Kidney (tissue), 14 donors: ENCODE results near the gene ST3GAL3. TPM values are rescaled to one million over a fixed set of nuclear protein-coding genes. Genes with fewer than 3 reads are reported as not detected.

Experiments used
- DNase-seq, 5 donors: peaks; one replicate each; pipeline ENCODE4 v3.0.0-alpha.2; 2013 to 2020
- FAIRE-seq: peaks from 2 replicates; lab custom pipeline; 2012; peaks lifted over from hg19 to GRCh38; lab: Jason Lieb, UNC
- H3K27ac ChIP-seq, 2 donors: one replicate each; pipeline ENCODE4 v1.7.0; 2013; ENCODE audit warnings: low read depth in 2 of 2, low read length in 2 of 2, inconsistent platforms in 1 of 2
- H3K27me3 ChIP-seq: one replicate; pipeline ENCODE4 v1.7.1; 2013; ENCODE audit warnings: low read length, inconsistent platforms; ENCODE audit not compliant: control insufficient read depth, insufficient read depth
- H3K36me3 ChIP-seq, 3 donors: one replicate each; pipeline versions ENCODE4 v1.7.0 to v1.7.1; 2013; ENCODE audit warnings: low read length in 3 of 3, control low read depth in 1 of 3, inconsistent platforms in 1 of 3; ENCODE audit not compliant: insufficient read depth in 3 of 3, control insufficient read depth in 2 of 3
- H3K4me1 ChIP-seq, 3 donors: one replicate each; pipeline versions ENCODE4 v1.7.0 to v1.7.1; 2013; ENCODE audit warnings: low read length in 3 of 3, inconsistent platforms in 1 of 3, low read depth in 1 of 3; ENCODE audit not compliant: control insufficient read depth in 2 of 3, insufficient read depth in 2 of 3
- H3K4me3 ChIP-seq, 3 donors: one replicate each; pipeline versions ENCODE4 v1.7.0 to v1.8.1; 2013; ENCODE audit warnings: low read length in 3 of 3, control low read depth in 1 of 3, inconsistent platforms in 1 of 3
- H3K9ac ChIP-seq, 3 donors: one replicate each; pipeline versions ENCODE4 v1.7.0 to v1.7.1; 2013; ENCODE audit warnings: low read length in 3 of 3, control low read depth in 1 of 3, inconsistent platforms in 1 of 3
- H3K9me3 ChIP-seq, 3 donors: one replicate each; pipeline versions ENCODE4 v1.7.0 to v1.7.1; 2013; ENCODE audit warnings: low read length in 3 of 3, control low read depth in 1 of 3, inconsistent platforms in 1 of 3; ENCODE audit not compliant: control insufficient read depth in 2 of 3, insufficient read depth in 1 of 3
- CTCF ChIP-seq: IDR thresholded peaks from 3 replicates; pipeline ENCODE4 v1.5.1; 2012; ENCODE audit warnings: mild to moderate bottlenecking, moderate library complexity, borderline replicate concordance; ENCODE audit not compliant: insufficient read depth; ENCODE audit errors: extremely low read depth
- intact Hi-C: fragments of 100-400 bp; cut with DNase I; formaldehyde crosslinking; loops from one replicate; pipeline ENCODE4 v1.11.1; 2022
- polyA plus RNA-seq: library from polyadenylated mRNA; stranded (reverse); fragments of 350-450 nt; fragmentation: Illumina TruSeq; extraction: RNeasy Lipid Tissue Mini Kit (QIAGEN cat#74804); gene quantifications from one replicate; pipeline ENCODE4 v1.2.3, GENCODE V29; 2014; ENCODE audit warnings: low read depth, low replicate concordance; ENCODE audit not compliant: insufficient read depth
- total RNA-seq: library from RNA; stranded (reverse); fragmentation: NEBNext Ultra II Directional; extraction: Animal tissue kit (Norgen Biotek cat#: 25700); gene quantifications from one replicate; pipeline ENCODE4 v1.2.1, GENCODE V29; 2021
- donor health status: control.
- donor health status: control.
- donor health status: control.
- donor health status: control.
- donor health status: control.
- donor health status: DM: yes; HTN: yes; CAD: no.
- donor health status: Normal renal cell carcinoma (clear cell type).

The ST3GAL3 gene
- total and polyA plus RNA-seq, 2 donors from 2014 or later: 15.3 to 21.3 TPM

DNA sequence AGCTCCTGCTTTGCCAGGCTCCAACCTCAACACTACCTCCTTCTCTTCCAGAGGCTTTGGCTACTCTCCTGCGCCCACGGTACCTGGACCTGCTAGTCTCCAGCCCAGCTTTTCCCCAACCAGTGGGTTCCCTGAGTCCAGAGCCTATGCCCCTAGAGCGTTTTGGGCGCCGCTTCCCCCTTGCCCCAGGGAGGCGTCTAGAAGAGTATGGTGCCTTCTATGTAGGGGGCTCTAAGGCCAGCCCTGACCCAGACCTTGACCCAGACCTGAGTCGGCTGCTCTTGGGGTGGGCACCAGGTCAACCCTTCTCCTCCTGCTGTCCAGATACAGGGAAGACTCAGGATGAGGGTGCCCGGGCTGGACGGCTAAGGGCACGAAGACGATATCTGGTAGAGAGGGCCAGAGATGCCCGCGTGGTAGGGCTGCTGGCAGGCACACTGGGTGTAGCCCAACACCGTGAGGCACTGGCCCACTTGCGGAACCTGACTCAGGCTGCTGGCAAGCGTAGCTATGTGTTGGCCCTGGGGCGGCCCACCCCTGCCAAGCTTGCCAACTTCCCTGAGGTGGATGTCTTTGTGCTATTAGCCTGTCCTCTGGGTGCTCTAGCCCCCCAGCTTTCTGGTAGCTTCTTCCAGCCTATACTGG lies 264.1 kb downstream of the ST3GAL3 start:
- H3K9me3 ChIP-seq: no peaks in the 10 kb centered on the region

GRCh38 chr1:43973981-43974442 lies 266.7 kb downstream of the ST3GAL3 start:
- peaks cover 0 to 44% (median 8%) of the 10 kb centered on the region in 3 donors for H3K4me1 ChIP-seq
- intact Hi-C loops: no loop called here
- H3K27ac ChIP-seq: peak overlapping the region; percentile 97
- H3K9me3 ChIP-seq: no peaks in the 10 kb centered on the region
- FAIRE-seq (no peak), DNase-seq (no peak)
- peaks cover 4 to 26% (median 5%) of the 10 kb centered on the region in 3 donors for H3K36me3 ChIP-seq
- peak overlapping the region; percentile 64 to 81 (median 73) for H3K4me3 ChIP-seq
- no peak for TF ChIP-seq CTCF
- H3K27me3 ChIP-seq: no peaks in the 10 kb centered on the region
- H3K9ac ChIP-seq: peak overlapping the region; percentile 40 to 85 (median 77)

More for the DNA sequence above, 264.1 kb downstream of the ST3GAL3 start:
- H3K27ac ChIP-seq: no peak overlapping the region
- H3K9ac ChIP-seq: no peak overlapping the region
- peaks cover 0 to 12% (median 6%) of the 10 kb centered on the region in 3 donors for H3K36me3 ChIP-seq
- H3K4me1 ChIP-seq: peaks cover 0 to 31% (median 8%) of the 10 kb centered on the region in 3 donors
- intact Hi-C loops: no loop called here
- no peak for TF ChIP-seq CTCF
- no peak overlapping the region for H3K4me3 ChIP-seq
- DNase-seq: no peak
- FAIRE-seq: no peak
- no peaks in the 10 kb centered on the region for H3K27me3 ChIP-seq

DNA sequence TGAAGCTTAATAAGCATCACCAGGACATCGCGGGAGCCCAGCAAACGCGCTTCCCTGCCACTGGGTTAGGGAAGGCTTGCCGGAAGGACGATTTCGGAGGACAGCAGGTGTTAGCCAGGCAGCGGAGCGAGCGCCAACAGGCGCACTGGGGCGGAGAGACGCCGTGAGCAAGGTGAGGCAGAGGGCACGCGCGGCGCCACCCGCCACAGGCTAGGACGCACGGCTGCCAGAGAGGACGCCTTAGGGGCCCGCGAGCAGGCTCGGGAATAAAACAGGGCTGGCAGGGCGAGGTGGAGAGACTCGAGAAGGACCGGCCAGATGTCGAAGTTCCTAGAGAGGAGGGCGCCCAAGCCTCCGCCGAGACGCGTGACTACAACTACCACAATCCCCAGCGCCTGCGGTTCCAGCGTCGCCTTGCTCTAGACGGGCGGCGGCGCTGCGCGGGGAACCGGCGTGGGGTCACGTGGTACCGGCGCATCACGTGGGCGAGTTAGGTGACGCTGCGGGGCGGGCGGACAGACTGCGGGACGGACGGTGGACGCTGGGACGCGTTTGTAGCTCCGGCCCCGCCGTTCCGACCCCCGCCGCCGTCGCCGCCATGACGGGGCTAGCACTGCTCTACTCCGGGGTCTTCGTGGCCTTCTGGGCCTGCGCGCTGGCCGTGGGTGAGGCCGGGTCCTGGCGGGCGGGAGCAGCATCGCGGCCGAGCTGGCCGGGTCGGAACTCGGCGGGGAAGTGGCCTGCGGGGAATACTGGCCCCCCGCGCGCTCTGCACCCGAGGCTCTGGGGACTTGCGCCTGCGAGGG lies 267.3 kb downstream of the ST3GAL3 start, which contains the start of gene ATP6V0B:
Gene ATP6V0B (plus strand): TSS at position 518 of the 806 bp plus-strand sequence. CDS start 81 bp downstream, at position 599.
- no peak for FAIRE-seq
- peak; percentile 27 for TF ChIP-seq CTCF
- Histone ChIP-seq H3K27me3 (no peaks in the 10 kb centered on the region), H3K27ac (peak within 1 kb of the TSS; percentile 97), H3K9ac (peak within 1 kb of the TSS; percentile 53 to 88 (median 85)), H3K9me3 (no peaks in the 10 kb centered on the region), H3K4me3 (peak within 1 kb of the TSS; percentile 64 to 81 (median 73)), H3K4me1 (peaks cover 0 to 44% (median 8%) of the 10 kb centered on the region in 3 donors), H3K36me3 (peaks cover 4 to 26% (median 5%) of the 10 kb centered on the region in 3 donors)
- peak; percentile 95 to 99 (median 96) for DNase-seq
- intact Hi-C loops: no loop called here
